ENCODE data around the gene LCLAT1. TPM values are rescaled to one million over a fixed set of nuclear protein-coding genes. Genes with fewer than 3 reads are reported as not detected.

The LCLAT1 gene
- total RNA-seq, 1 donor from 2014 or later: 29.3 TPM

- Mint-ChIP-seq H3K36me3 (ENCODE audit: insufficient read depth) (no peaks in the 10 kb centered on the region), H3K27ac (no peak overlapping the region)
- DNase-seq (ENCODE audit: low spot score, unreplicated experiment): no peak
These were observed 43.3 kb upstream of the LCLAT1 start for GRCh38 chr2:30403592-30404312.

GRCh38 chr2:30404319-30405259, 42.5 kb upstream of the LCLAT1 start:
- no peaks in the 10 kb centered on the region for H3K9me3 Mint-ChIP-seq (ENCODE audit: low read depth)
- no peak for DNase-seq (ENCODE audit: low spot score, unreplicated experiment)
- no peaks in the 10 kb centered on the region for H3K36me3 Mint-ChIP-seq (ENCODE audit: insufficient read depth)
- H3K4me3 Mint-ChIP-seq (ENCODE audit: low read depth): no peak overlapping the region
- TF ChIP-seq, protein P1, sequence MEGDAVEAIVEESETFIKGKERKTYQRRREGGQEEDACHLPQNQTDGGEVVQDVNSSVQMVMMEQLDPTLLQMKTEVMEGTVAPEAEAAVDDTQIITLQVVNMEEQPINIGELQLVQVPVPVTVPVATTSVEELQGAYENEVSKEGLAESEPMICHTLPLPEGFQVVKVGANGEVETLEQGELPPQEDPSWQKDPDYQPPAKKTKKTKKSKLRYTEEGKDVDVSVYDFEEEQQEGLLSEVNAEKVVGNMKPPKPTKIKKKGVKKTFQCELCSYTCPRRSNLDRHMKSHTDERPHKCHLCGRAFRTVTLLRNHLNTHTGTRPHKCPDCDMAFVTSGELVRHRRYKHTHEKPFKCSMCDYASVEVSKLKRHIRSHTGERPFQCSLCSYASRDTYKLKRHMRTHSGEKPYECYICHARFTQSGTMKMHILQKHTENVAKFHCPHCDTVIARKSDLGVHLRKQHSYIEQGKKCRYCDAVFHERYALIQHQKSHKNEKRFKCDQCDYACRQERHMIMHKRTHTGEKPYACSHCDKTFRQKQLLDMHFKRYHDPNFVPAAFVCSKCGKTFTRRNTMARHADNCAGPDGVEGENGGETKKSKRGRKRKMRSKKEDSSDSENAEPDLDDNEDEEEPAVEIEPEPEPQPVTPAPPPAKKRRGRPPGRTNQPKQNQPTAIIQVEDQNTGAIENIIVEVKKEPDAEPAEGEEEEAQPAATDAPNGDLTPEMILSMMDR (IDR thresholded peaks at IDR 0.05; ENCODE audit: unreplicated experiment): no peak
- no peak overlapping the region for H3K27ac Mint-ChIP-seq
- peaks cover 27% of the 10 kb centered on the region for H3K27me3 Mint-ChIP-seq
- H3K4me1 Mint-ChIP-seq (ENCODE audit: low read depth): peaks cover 1% of the 10 kb centered on the region

More at GRCh38 chr2:30403592-30404312, 43.3 kb upstream of the LCLAT1 start:
- peaks cover 1% of the 10 kb centered on the region for H3K4me1 Mint-ChIP-seq (ENCODE audit: low read depth)
- H3K9me3 Mint-ChIP-seq (ENCODE audit: low read depth): no peaks in the 10 kb centered on the region
- H3K27me3 Mint-ChIP-seq: peaks cover 26% of the 10 kb centered on the region
- TF ChIP-seq, protein P1 (IDR thresholded peaks at IDR 0.05; ENCODE audit: unreplicated experiment): no peak
- H3K4me3 Mint-ChIP-seq (ENCODE audit: low read depth): no peak overlapping the region

DNA sequence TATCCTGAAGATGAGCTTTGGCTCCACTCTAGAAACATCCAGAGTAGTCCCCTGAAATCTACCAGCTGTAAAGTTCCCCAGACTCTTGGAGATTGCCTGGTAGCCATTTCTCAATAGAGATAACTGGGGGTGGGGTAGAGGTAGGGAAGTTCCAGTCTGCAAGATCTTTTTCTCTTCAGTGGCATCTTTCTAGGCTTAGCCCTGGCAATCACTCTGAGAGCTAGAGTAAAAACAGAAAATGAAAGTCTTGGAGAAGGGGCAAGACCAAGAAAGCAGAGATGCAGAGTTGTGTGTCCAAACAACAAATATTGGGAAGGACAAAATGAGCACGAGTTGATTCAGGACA, 41.8 kb upstream of the LCLAT1 start:
- H3K27ac Mint-ChIP-seq: no peak overlapping the region
- no peaks in the 10 kb centered on the region for H3K9me3 Mint-ChIP-seq (ENCODE audit: low read depth)
- DNase-seq (ENCODE audit: low spot score, unreplicated experiment): no peak
- H3K4me3 Mint-ChIP-seq (ENCODE audit: low read depth): no peak overlapping the region
- H3K36me3 Mint-ChIP-seq (ENCODE audit: insufficient read depth): no peaks in the 10 kb centered on the region
- H3K4me1 Mint-ChIP-seq (ENCODE audit: low read depth): peaks cover 1% of the 10 kb centered on the region
- TF ChIP-seq, protein P1 (IDR thresholded peaks at IDR 0.05; ENCODE audit: unreplicated experiment): no peak
- peaks cover 24% of the 10 kb centered on the region for H3K27me3 Mint-ChIP-seq

DNA sequence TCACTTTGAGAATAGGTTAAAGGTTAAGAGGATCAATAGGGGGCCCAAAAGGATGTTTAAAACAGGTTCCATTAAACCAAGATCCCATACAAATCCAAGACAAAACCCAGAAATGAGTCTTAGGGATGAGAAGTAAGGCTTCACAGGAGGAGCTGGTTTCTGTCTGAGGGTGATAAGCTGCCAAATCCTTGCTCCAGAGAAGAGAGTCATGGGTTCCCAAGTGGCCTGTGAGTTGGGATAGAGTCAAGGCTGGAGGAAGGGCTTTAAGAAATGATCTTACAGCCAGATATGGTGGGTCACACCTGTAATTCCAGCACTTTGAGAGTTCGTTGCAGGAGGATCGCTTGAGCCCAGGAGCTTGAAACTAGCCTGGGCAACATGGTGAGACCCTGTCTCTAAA, 40.2 kb upstream of the LCLAT1 start:
- Mint-ChIP-seq H3K36me3 (ENCODE audit: insufficient read depth) (no peaks in the 10 kb centered on the region), H3K9me3 (ENCODE audit: low read depth) (no peaks in the 10 kb centered on the region), H3K4me1 (ENCODE audit: low read depth) (peaks cover 1% of the 10 kb centered on the region), H3K27ac (no peak overlapping the region), H3K27me3 (peaks cover 18% of the 10 kb centered on the region), H3K4me3 (ENCODE audit: low read depth) (no peak overlapping the region)
- TF ChIP-seq, protein P1 (IDR thresholded peaks at IDR 0.05; ENCODE audit: unreplicated experiment): no peak
- no peak for DNase-seq (ENCODE audit: low spot score, unreplicated experiment)

GRCh38 chr2:30408961-30409387, 38.1 kb upstream of the LCLAT1 start:
- Mint-ChIP-seq H3K27me3 (peaks cover 13% of the 10 kb centered on the region), H3K9me3 (ENCODE audit: low read depth) (no peaks in the 10 kb centered on the region), H3K4me1 (ENCODE audit: low read depth) (no peaks in the 10 kb centered on the region), H3K27ac (no peak overlapping the region), H3K36me3 (ENCODE audit: insufficient read depth) (no peaks in the 10 kb centered on the region), H3K4me3 (ENCODE audit: low read depth) (no peak overlapping the region)
- TF ChIP-seq, protein P1 (IDR thresholded peaks at IDR 0.05; ENCODE audit: unreplicated experiment): no peak
- no peak for DNase-seq (ENCODE audit: low spot score, unreplicated experiment)

All from progenitor cell of endocrine pancreas (in vitro differentiated cells).